HG03342 (cell line): ENCODE measurements around the gene CALML6.

ENCODE experiments used
- ATAC-seq: cut with Tn5 transposase; IDR thresholded peaks from one replicate; pipeline ENCODE4 v1.9.1; 2021; ENCODE audit warnings: mild to moderate bottlenecking, moderate library complexity; ENCODE audit not compliant: unreplicated experiment

The CALML6 gene

DNA sequence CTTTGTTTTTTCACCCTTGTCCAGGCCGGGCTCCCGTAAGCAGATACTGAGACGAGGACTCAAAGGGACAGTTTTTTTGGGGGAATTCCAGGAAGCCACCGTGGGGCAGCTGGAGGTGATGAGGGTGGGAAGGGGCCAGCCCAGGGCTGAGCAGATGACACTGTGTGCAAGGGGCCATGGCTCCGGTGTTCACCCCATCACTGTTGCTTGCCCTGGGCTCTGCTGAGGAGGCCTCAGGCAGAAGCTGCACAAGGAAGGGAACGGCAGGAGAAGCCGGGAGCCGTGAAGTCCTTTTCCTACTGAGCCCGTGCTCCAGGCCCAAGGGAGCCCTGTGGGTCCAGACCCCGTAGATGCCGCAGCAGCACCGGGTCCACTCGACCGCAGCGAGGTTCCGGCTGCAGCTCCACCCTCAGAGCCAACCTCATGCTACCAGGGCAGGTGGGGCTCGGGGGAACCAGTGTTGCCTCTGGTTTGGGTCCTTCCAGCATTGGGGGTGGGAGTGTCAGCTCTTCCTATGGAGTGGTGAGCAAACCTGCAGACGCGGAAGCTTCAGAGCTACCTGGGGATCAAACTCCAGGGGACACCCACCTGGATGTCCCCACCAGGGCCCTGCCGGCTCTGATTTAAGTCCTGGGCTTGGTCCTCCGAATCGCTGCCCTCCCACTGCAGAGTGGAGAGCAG lies 4.3 kb upstream of the CALML6 start:
- no peak for ATAC-seq

GRCh38 chr1:1911350-1912041 lies 3.6 kb upstream of the CALML6 start:
- ATAC-seq = no peak

GRCh38 chr1:1914101-1914970 lies 724 bp upstream of the CALML6 start:
- ATAC-seq = no peak

- ATAC-seq = no peak
Measured at GRCh38 chr1:1915911-1916840, 1.1 kb downstream of the CALML6 start.

DNA sequence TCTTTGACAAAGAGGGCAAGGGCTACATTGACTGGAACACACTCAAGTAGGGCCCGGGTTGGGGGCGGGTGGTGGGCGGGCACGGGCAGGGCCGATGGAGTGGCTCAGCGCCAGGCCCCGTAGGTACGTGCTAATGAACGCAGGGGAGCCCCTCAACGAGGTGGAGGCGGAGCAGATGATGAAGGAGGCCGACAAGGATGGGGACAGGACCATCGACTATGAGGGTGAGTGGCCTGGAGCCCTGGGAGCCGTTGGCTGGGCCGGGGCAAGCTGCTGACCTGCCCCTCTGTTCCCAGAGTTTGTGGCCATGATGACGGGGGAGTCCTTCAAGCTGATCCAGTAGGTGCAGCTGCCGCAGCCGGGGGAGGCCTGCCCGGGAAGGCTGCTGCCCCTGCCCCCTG lies 1.8 kb downstream of the CALML6 start:
- ATAC-seq = no peak

- ATAC-seq = no peak
Measured at GRCh38 chr1:1917304-1917976, 2.4 kb downstream of the CALML6 start.

- no peak for ATAC-seq
Measured at GRCh38 chr1:1917995-1918900, 3.2 kb downstream of the CALML6 start.

- ATAC-seq = peak; percentile 16
Measured at GRCh38 chr1:1918901-1919303, 3.8 kb downstream of the CALML6 start, which contains the start of gene TMEM52. Gene TMEM52, minus strand, starts transcription at chr1:1919279. Its CDS starts 14 bp downstream, at chr1:1919265.

GRCh38 chr1:1919304-1920056 lies 4.4 kb downstream of the CALML6 start:
- peak; percentile 77 for ATAC-seq

- ATAC-seq = no peak
Measured at GRCh38 chr1:1920057-1920607, 5.1 kb downstream of the CALML6 start.

DNA sequence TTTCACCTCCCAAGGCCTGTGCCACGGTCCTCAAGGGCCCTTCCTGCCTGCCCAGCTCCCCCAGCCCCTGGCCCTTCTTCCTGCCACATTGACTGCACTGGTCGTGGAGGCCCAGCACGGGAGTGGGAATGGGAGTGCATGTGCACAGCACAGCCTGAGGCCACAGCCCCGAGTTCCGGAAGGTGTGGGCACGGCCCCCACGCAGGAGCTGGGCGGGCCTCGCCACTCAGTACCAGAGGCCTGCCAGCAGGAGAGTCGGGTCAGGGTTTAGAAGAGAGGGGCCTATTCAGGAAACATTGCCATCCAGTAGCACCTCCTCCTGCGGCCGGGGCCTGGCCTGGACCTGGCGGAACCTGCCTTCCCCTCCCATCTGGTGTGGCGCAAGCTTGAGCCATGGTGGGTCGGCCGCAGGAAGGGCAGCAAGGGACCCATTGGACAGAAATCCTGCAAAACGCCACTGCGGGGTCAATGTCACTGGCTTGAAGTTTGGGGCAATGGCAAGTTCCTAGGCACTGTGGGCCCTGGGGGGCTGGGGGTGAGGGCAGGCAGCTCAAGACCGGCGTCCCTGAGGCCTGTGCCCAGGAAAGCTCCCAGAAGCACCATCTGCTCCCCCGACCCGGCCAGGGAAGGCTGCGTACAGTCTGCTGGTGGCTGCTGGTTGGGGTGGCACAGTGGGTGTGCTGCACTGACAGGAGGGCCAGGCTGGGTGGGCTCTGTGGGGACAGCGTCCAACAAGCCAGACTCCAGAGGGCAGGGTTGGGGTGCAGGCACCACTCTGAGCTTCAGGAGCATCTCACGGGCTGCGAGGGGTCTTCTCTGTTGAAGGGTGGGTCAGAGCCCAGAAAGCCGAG lies 5.8 kb downstream of the CALML6 start:
- no peak for ATAC-seq

GRCh38 chr1:1921459-1921862 lies 6.4 kb downstream of the CALML6 start:
- ATAC-seq = no peak

DNA sequence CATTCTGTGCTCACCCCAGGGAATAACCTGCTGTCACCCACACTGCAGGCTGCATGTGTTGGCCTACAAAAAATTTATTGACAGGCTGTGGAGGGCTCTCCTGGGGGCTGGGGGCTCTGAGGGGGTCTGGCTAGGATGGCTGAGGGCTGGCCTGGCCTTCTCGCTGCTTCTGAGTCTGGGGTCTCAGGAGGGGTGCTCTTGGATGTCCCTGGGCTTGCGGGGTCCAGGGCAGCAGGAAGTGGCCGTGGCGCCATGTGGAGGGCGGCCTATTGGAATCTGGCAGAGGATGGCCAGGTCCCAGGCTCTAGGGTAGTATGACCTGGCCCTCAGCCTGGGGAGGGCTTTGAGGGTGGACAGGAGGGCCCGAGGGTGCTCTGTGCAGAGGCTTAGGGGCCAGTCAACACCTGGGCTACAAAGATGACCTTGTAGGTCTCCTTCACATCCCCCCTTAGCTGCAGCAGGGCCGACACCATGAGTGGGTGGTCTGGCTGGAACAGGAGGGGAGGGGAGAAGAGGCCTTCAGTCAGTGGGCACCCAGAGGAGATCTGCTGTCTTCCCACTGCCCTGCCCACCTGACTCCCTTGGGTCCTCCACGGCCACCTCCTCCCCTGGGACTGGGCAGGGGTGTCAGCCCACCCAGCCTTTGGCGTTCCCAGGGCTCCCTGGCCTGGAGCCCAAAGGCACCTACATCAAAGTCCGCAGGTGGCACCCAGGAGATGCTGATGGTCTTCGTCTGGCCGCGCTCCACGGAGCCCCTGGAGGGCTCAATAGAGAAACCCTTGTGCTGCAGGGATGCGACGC lies 7.0 kb downstream of the CALML6 start:
- ATAC-seq = no peak

GRCh38 chr1:1922702-1922955 lies 7.6 kb downstream of the CALML6 start:
- ATAC-seq = no peak

- no peak for ATAC-seq
Measured at GRCh38 chr1:1922956-1923833, 8.1 kb downstream of the CALML6 start.
